ENCODE measurements around the gene KRT84.
"Not testable (repeated sequence)": the region's sequence is repeated elsewhere in the genome, so short reads cannot be mapped to it uniquely, and the experiment has no call there.

Gene KRT84

GRCh38 chr12:52417740-52418139, 32.3 kb upstream of the KRT84 start:
- Histone ChIP-seq H3K4me1 (ENCODE audit: insufficient read depth, insufficient read length) (peaks cover 3% of the 10 kb centered on the region), H3K9ac (ENCODE audit: insufficient read length, low read depth) (no peak overlapping the region), H3K36me3 (ENCODE audit: insufficient read depth, insufficient read length, low read length) (no peaks in the 10 kb centered on the region), H3K4me3 (ENCODE audit: insufficient read length, low read depth) (no peak overlapping the region), H3K27me3 (ENCODE audit: insufficient read depth, insufficient read length) (no peaks in the 10 kb centered on the region), H3K9me3 (ENCODE audit: insufficient read depth, low read length) (no peaks in the 10 kb centered on the region)
- DNase-seq (ENCODE audit: low read depth, low spot score), result no peak
- TF ChIP-seq ZNF274 (IDR thresholded peaks at IDR 0.05; ENCODE audit: low read depth, low read length), result no peak
- TF ChIP-seq YY1 (IDR thresholded peaks at IDR 0.05; ENCODE audit: insufficient read depth, insufficient read length), result no peak
- TF ChIP-seq SUZ12 (IDR thresholded peaks at IDR 0.05; ENCODE audit: extremely low read depth, insufficient read depth, insufficient read length), result no peak

GRCh38 chr12:52416795-52417194, 31.3 kb upstream of the KRT84 start:
- no peak for TF ChIP-seq ZNF274 (IDR thresholded peaks at IDR 0.05; ENCODE audit: low read depth, low read length)
- TF ChIP-seq SUZ12 (IDR thresholded peaks at IDR 0.05; ENCODE audit: extremely low read depth, insufficient read depth, insufficient read length), result no peak
- TF ChIP-seq YY1 (IDR thresholded peaks at IDR 0.05; ENCODE audit: insufficient read depth, insufficient read length), result no peak
- DNase-seq (ENCODE audit: low read depth, low spot score), result no peak
- Histone ChIP-seq H3K4me3 (ENCODE audit: insufficient read length, low read depth) (no peak overlapping the region), H3K4me1 (ENCODE audit: insufficient read depth, insufficient read length) (peaks cover 3% of the 10 kb centered on the region), H3K36me3 (ENCODE audit: insufficient read depth, insufficient read length, low read length) (no peaks in the 10 kb centered on the region), H3K27me3 (ENCODE audit: insufficient read depth, insufficient read length) (no peaks in the 10 kb centered on the region), H3K9ac (ENCODE audit: insufficient read length, low read depth) (no peak overlapping the region), H3K9me3 (ENCODE audit: insufficient read depth, low read length) (no peaks in the 10 kb centered on the region)

- H3K4me3 ChIP-seq (ENCODE audit: insufficient read length, low read depth), result no peak overlapping the region
- peaks cover 3% of the 10 kb centered on the region for H3K4me1 ChIP-seq (ENCODE audit: insufficient read depth, insufficient read length)
- H3K9me3 ChIP-seq (ENCODE audit: insufficient read depth, low read length), result no peaks in the 10 kb centered on the region
- DNase-seq (ENCODE audit: low read depth, low spot score), result no peak
- no peak overlapping the region for H3K9ac ChIP-seq (ENCODE audit: insufficient read length, low read depth)
- no peaks in the 10 kb centered on the region for H3K36me3 ChIP-seq (ENCODE audit: insufficient read depth, insufficient read length, low read length)
- H3K27me3 ChIP-seq (ENCODE audit: insufficient read depth, insufficient read length), result no peaks in the 10 kb centered on the region
- TF ChIP-seq SUZ12 (IDR thresholded peaks at IDR 0.05; ENCODE audit: extremely low read depth, insufficient read depth, insufficient read length) (no peak), YY1 (IDR thresholded peaks at IDR 0.05; ENCODE audit: insufficient read depth, insufficient read length) (no peak), ZNF274 (IDR thresholded peaks at IDR 0.05; ENCODE audit: low read depth, low read length) (no peak)
Observed at GRCh38 chr12:52415870-52416750, 30.7 kb upstream of the KRT84 start.

GRCh38 chr12:52414936-52415335, 29.5 kb upstream of the KRT84 start:
- TF ChIP-seq YY1 (IDR thresholded peaks at IDR 0.05; ENCODE audit: insufficient read depth, insufficient read length), result no peak
- no peak for DNase-seq (ENCODE audit: low read depth, low spot score)
- Histone ChIP-seq H3K9me3 (ENCODE audit: insufficient read depth, low read length) (no peaks in the 10 kb centered on the region), H3K4me3 (ENCODE audit: insufficient read length, low read depth) (no peak overlapping the region), H3K36me3 (ENCODE audit: insufficient read depth, insufficient read length, low read length) (no peaks in the 10 kb centered on the region), H3K4me1 (ENCODE audit: insufficient read depth, insufficient read length) (peaks cover 3% of the 10 kb centered on the region), H3K27me3 (ENCODE audit: insufficient read depth, insufficient read length) (no peaks in the 10 kb centered on the region), H3K9ac (ENCODE audit: insufficient read length, low read depth) (no peak overlapping the region)

GRCh38 chr12:52413782-52414345, 28.4 kb upstream of the KRT84 start:
- Histone ChIP-seq H3K4me3 (ENCODE audit: insufficient read length, low read depth) (no peak overlapping the region), H3K27me3 (ENCODE audit: insufficient read depth, insufficient read length) (no peaks in the 10 kb centered on the region), H3K9ac (ENCODE audit: insufficient read length, low read depth) (no peak overlapping the region), H3K9me3 (ENCODE audit: insufficient read depth, low read length) (no peaks in the 10 kb centered on the region), H3K4me1 (ENCODE audit: insufficient read depth, insufficient read length) (peaks cover 3% of the 10 kb centered on the region), H3K36me3 (ENCODE audit: insufficient read depth, insufficient read length, low read length) (no peaks in the 10 kb centered on the region)
- no peak for DNase-seq (ENCODE audit: low read depth, low spot score)
- TF ChIP-seq YY1 (IDR thresholded peaks at IDR 0.05; ENCODE audit: insufficient read depth, insufficient read length) (no peak), ZNF274 (IDR thresholded peaks at IDR 0.05; ENCODE audit: low read depth, low read length) (no peak), SUZ12 (IDR thresholded peaks at IDR 0.05; ENCODE audit: extremely low read depth, insufficient read depth, insufficient read length) (no peak)

GRCh38 chr12:52413202-52413601, 27.8 kb upstream of the KRT84 start:
- Histone ChIP-seq H3K4me1 (ENCODE audit: insufficient read depth, insufficient read length) (peaks cover 3% of the 10 kb centered on the region), H3K9me3 (ENCODE audit: insufficient read depth, low read length) (peaks cover 4% of the 10 kb centered on the region; the same call in 1 of the 2 replicates), H3K4me3 (ENCODE audit: insufficient read length, low read depth) (no peak overlapping the region), H3K36me3 (ENCODE audit: insufficient read depth, insufficient read length, low read length) (no peaks in the 10 kb centered on the region), H3K9ac (ENCODE audit: insufficient read length, low read depth) (no peak overlapping the region), H3K27me3 (ENCODE audit: insufficient read depth, insufficient read length) (peaks cover 5% of the 10 kb centered on the region)
- no peak for TF ChIP-seq YY1 (IDR thresholded peaks at IDR 0.05; ENCODE audit: insufficient read depth, insufficient read length)
- TF ChIP-seq SUZ12 (IDR thresholded peaks at IDR 0.05; ENCODE audit: extremely low read depth, insufficient read depth, insufficient read length), result no peak
- TF ChIP-seq ZNF274 (IDR thresholded peaks at IDR 0.05; ENCODE audit: low read depth, low read length), result no peak
- DNase-seq (ENCODE audit: low read depth, low spot score), result no peak

- no peak for TF ChIP-seq YY1 (IDR thresholded peaks at IDR 0.05; ENCODE audit: insufficient read depth, insufficient read length)
- no peak for TF ChIP-seq ZNF274 (IDR thresholded peaks at IDR 0.05; ENCODE audit: low read depth, low read length)
- no peak for TF ChIP-seq SUZ12 (IDR thresholded peaks at IDR 0.05; ENCODE audit: extremely low read depth, insufficient read depth, insufficient read length)
- DNase-seq (ENCODE audit: low read depth, low spot score), result no peak
- no peaks in the 10 kb centered on the region for H3K36me3 ChIP-seq (ENCODE audit: insufficient read depth, insufficient read length, low read length)
- H3K4me1 ChIP-seq (ENCODE audit: insufficient read depth, insufficient read length), result peaks cover 3% of the 10 kb centered on the region
- H3K4me3 ChIP-seq (ENCODE audit: insufficient read length, low read depth), result no peak overlapping the region
- no peak overlapping the region for H3K9ac ChIP-seq (ENCODE audit: insufficient read length, low read depth)
- H3K9me3 ChIP-seq (ENCODE audit: insufficient read depth, low read length), result peaks cover 11% of the 10 kb centered on the region; the same call in 1 of the 2 replicates
- H3K27me3 ChIP-seq (ENCODE audit: insufficient read depth, insufficient read length), result peaks cover 5% of the 10 kb centered on the region
Observed at GRCh38 chr12:52411815-52412214, 26.4 kb upstream of the KRT84 start.

GRCh38 chr12:52410589-52411248, 25.3 kb upstream of the KRT84 start:
- not testable (repeated sequence) for H3K9ac ChIP-seq (ENCODE audit: insufficient read length, low read depth); H3K4me3 ChIP-seq (ENCODE audit: insufficient read length, low read depth); DNase-seq (ENCODE audit: low read depth, low spot score); H3K4me1 ChIP-seq (ENCODE audit: insufficient read depth, insufficient read length); H3K27me3 ChIP-seq (ENCODE audit: insufficient read depth, insufficient read length); H3K36me3 ChIP-seq (ENCODE audit: insufficient read depth, insufficient read length, low read length)
- H3K9me3 ChIP-seq (ENCODE audit: insufficient read depth, low read length), result peaks cover 11% of the 10 kb centered on the region; the same call in 1 of the 2 replicates
